CD14-positive monocyte (primary cell): Measurements from ENCODE around the gene ARV1. TPM values are rescaled to one million over a fixed set of nuclear protein-coding genes. Genes with fewer than 3 reads are reported as not detected.

Experiments
- DNase-seq, 3 donors: peaks; one replicate each; pipeline ENCODE4 v3.0.0-alpha.2; 2011 to 2022
- H2AFZ ChIP-seq: 2 replicates; pipeline ENCODE4 v1.6.0; 2012; ENCODE audit warnings: mild to moderate bottlenecking, low read depth, low read length, inconsistent platforms; ENCODE audit not compliant: insufficient read depth, poor library complexity, severe bottlenecking
- H3K27ac ChIP-seq, 2 donors: 1 replicate in 1 of 2; 2 replicates in 1 of 2; pipeline ENCODE4 v1.5.1; 2012 to 2013; ENCODE audit warnings: low read length in 2 of 2, control low read depth in 1 of 2, inconsistent platforms in 1 of 2, low read depth in 1 of 2, mild to moderate bottlenecking in 1 of 2
- H3K27me3 ChIP-seq, 2 donors: one replicate each; pipeline versions ENCODE4 v1.6.0 to v1.6.1; 2011 to 2013; ENCODE audit warnings: low read length in 2 of 2; ENCODE audit not compliant: control insufficient read depth in 2 of 2, insufficient read depth in 2 of 2
- H3K36me3 ChIP-seq, 2 donors: replicated peaks in 1 of 2; 1 replicate in 1 of 2; 2 replicates in 1 of 2; pipeline versions ENCODE4 v1.5.1 to v1.6.1; 2012 to 2013; ENCODE audit warnings: low read length in 2 of 2, control low read depth in 1 of 2, inconsistent platforms in 1 of 2, mild to moderate bottlenecking in 1 of 2; ENCODE audit not compliant: insufficient read depth in 2 of 2, control insufficient read depth in 1 of 2
- H3K4me1 ChIP-seq, 2 donors: 1 replicate in 1 of 2; 2 replicates in 1 of 2; pipeline versions ENCODE4 v1.5.1 to v1.6.1; 2012 to 2013; ENCODE audit warnings: low read length in 2 of 2, control low read depth in 1 of 2, inconsistent platforms in 1 of 2, mild to moderate bottlenecking in 1 of 2, moderate library complexity in 1 of 2; ENCODE audit not compliant: insufficient read depth in 2 of 2, control insufficient read depth in 1 of 2
- H3K4me2 ChIP-seq: replicated peaks from 2 replicates; pipeline ENCODE3; 2012; ENCODE audit warnings: low read length, moderate library complexity, mild to moderate bottlenecking; ENCODE audit not compliant: poor library complexity, severe bottlenecking; ENCODE audit errors: extremely low read depth
- H3K4me3 ChIP-seq, 3 experiments: fragments of 200-600 bp in 1 of 3; sonication (generic) in 1 of 3; replicated peaks in 1 of 3; 1 replicate in 2 of 3; 2 replicates in 1 of 3; pipeline ENCODE4 v1.5.1; 2011 to 2013; ENCODE audit warnings: low read length in 3 of 3, mild to moderate bottlenecking in 3 of 3, control low read depth in 2 of 3, low read depth in 2 of 3, inconsistent platforms in 1 of 3, moderate library complexity in 1 of 3
- H3K79me2 ChIP-seq: 2 replicates; pipeline ENCODE4 v1.6.0; 2012; ENCODE audit warnings: mild to moderate bottlenecking, control low read depth, inconsistent platforms, low read length, moderate library complexity; ENCODE audit not compliant: insufficient read depth
- H3K9ac ChIP-seq: 2 replicates; pipeline ENCODE4 v1.6.0; 2017; ENCODE audit warnings: low read length, mild to moderate bottlenecking; ENCODE audit not compliant: insufficient read depth, poor library complexity, severe bottlenecking
- H3K9me3 ChIP-seq, 2 donors: replicated peaks in 1 of 2; 1 replicate in 1 of 2; 2 replicates in 1 of 2; pipeline versions ENCODE4 v1.5.1 to v1.6.1; 2012 to 2013; ENCODE audit warnings: low read length in 2 of 2, control low read depth in 1 of 2; ENCODE audit not compliant: control insufficient read depth in 1 of 2, insufficient read depth in 1 of 2
- H4K20me1 ChIP-seq: 2 replicates; pipeline ENCODE4 v1.6.0; 2012; ENCODE audit warnings: mild to moderate bottlenecking, low read length, control low read depth, moderate library complexity; ENCODE audit not compliant: insufficient read depth
- H3K27ac Mint-ChIP-seq, 7 donors: one replicate each; pipeline ENCODE4 v1.8.0; 2020; ENCODE audit warnings: mild to moderate bottlenecking in 7 of 7, mixed read lengths in 7 of 7, moderate library complexity in 6 of 7, inconsistent platforms in 2 of 7
- H3K27me3 Mint-ChIP-seq, 3 donors: one replicate each; pipeline ENCODE4 v1.8.0; 2021 to 2022; ENCODE audit warnings: low read depth in 3 of 3, mild to moderate bottlenecking in 3 of 3, mixed read lengths in 3 of 3, moderate library complexity in 3 of 3, inconsistent platforms in 1 of 3
- H3K36me3 Mint-ChIP-seq, 2 donors: one replicate each; pipeline ENCODE4 v1.8.0; 2020; ENCODE audit warnings: mixed read lengths in 2 of 2, inconsistent platforms in 1 of 2, mild to moderate bottlenecking in 1 of 2
- H3K4me1 Mint-ChIP-seq: one replicate; pipeline ENCODE4 v1.8.0; 2020; ENCODE audit warnings: mild to moderate bottlenecking, mixed read lengths
- H3K4me3 Mint-ChIP-seq, 2 donors: one replicate each; pipeline ENCODE4 v1.8.0; 2020; ENCODE audit warnings: mild to moderate bottlenecking in 2 of 2, mixed read lengths in 2 of 2, moderate library complexity in 1 of 2
- H3K9me3 Mint-ChIP-seq, 7 donors: one replicate each; pipeline ENCODE4 v1.8.0; 2020 to 2022; ENCODE audit warnings: mixed read lengths in 7 of 7, mild to moderate bottlenecking in 6 of 7, moderate library complexity in 6 of 7, inconsistent platforms in 2 of 7
- CTCF ChIP-seq: fragments of 200-600 bp; IDR thresholded peaks from one replicate; pipeline ENCODE4 v1.8.0; 2022; ENCODE audit warnings: antibody characterized with exemption, mild to moderate bottlenecking
- WGBS: methylation state at CpG from one replicate; pipeline ENCODE4 v1.1.5; 2013; ENCODE audit warnings: missing lambda C conversion rate; ENCODE audit not compliant: insufficient coverage; 5-methylcytosine and 5-hydroxymethylcytosine counted together
- intact Hi-C, 2 donors: fragments of 100-400 bp; cut with micrococcal nuclease; formaldehyde crosslinking; loops; one replicate each; pipeline versions ENCODE4 v1.15.0 to v1.15.1; 2023
- polyA plus RNA-seq, 3 donors: library from polyadenylated mRNA; depleted of rRNA in 1 of 3; unstranded in 2 of 3; stranded (reverse) in 1 of 3; fragments of 300-500 nt in 2 of 3; fragments of >200 nt in 1 of 3; fragmentation: Illumina TruSeq in 2 of 3; gene quantifications; 1 replicate in 2 of 3; 2 replicates in 1 of 3; pipeline ENCODE4 v1.2.3, GENCODE V29; 2012 to 2021

Gene ARV1
- polyA plus RNA-seq, 3 donors: 7.7 to 19.2 (median 15.0) TPM

GRCh38 chr1:231035799-231036198 lies 56.9 kb downstream of the ARV1 start:
- Histone ChIP-seq H3K27me3 (peaks cover 10 to 21% of the 10 kb centered on the region in 2 donors), H3K9me3 (no peaks in the 10 kb centered on the region), H3K4me3 (no peak overlapping the region), H3K36me3 (no peaks in the 10 kb centered on the region), H2AFZ (no peak overlapping the region), H3K4me2 (no peak overlapping the region), H4K20me1 (no peaks in the 10 kb centered on the region), H3K79me2 (peaks cover 6% of the 10 kb centered on the region), H3K9ac (no peak overlapping the region), H3K4me1 (peaks cover 39 to 45% of the 10 kb centered on the region in 2 donors), H3K27ac (no peak overlapping the region)
- no peak overlapping the region for H3K27ac Mint-ChIP-seq
- peaks cover 20 to 30% (median 24%) of the 10 kb centered on the region in 3 donors for H3K27me3 Mint-ChIP-seq
- intact Hi-C loops: no loop called here
- no CpG with 5 or more reads among the region's 1 CpG for WGBS
- peaks cover 6 to 9% of the 10 kb centered on the region in 2 donors for H3K36me3 Mint-ChIP-seq
- TF ChIP-seq CTCF: no peak
- DNase-seq: no peak
- H3K9me3 Mint-ChIP-seq: peaks cover 0 to 4% (median 0%) of the 10 kb centered on the region in 7 donors
- no peak overlapping the region for H3K4me3 Mint-ChIP-seq
- peaks cover 43% of the 10 kb centered on the region for H3K4me1 Mint-ChIP-seq

GRCh38 chr1:231036416-231036815 lies 57.5 kb downstream of the ARV1 start:
- peaks cover 47% of the 10 kb centered on the region for H3K4me1 Mint-ChIP-seq
- Histone ChIP-seq H3K4me1 (peaks cover 44 to 47% of the 10 kb centered on the region in 2 donors), H3K9me3 (no peaks in the 10 kb centered on the region), H2AFZ (peak overlapping the region; percentile 21), H3K4me2 (peak overlapping the region; percentile 30), H3K9ac (no peak overlapping the region), H3K27ac (no peak overlapping the region), H4K20me1 (no peaks in the 10 kb centered on the region), H3K4me3 (peak overlapping the region in 1 of 3 experiments; percentile 29), H3K79me2 (peaks cover 6% of the 10 kb centered on the region), H3K36me3 (no peaks in the 10 kb centered on the region), H3K27me3 (peaks cover 10 to 26% of the 10 kb centered on the region in 2 donors)
- WGBS: 0% methylated on average over 3 of the region's 5 CpGs
- peaks cover 6 to 9% of the 10 kb centered on the region in 2 donors for H3K36me3 Mint-ChIP-seq
- intact Hi-C loops: no loop called here
- no peak for TF ChIP-seq CTCF
- peak overlapping the region in 1 of 2 donors; percentile 68 for H3K4me3 Mint-ChIP-seq
- H3K27ac Mint-ChIP-seq: peak overlapping the region in 3 of 7 donors; percentile 31 to 78 (median 52)
- H3K27me3 Mint-ChIP-seq: peaks cover 23 to 36% (median 27%) of the 10 kb centered on the region in 3 donors
- peak in 2 of 3 donors; percentile 76 to 77 for DNase-seq
- H3K9me3 Mint-ChIP-seq: peaks cover 0 to 6% (median 0%) of the 10 kb centered on the region in 7 donors
